HG03354 (cell line): ENCODE results near the gene SP2.

Experiments used
- ATAC-seq: cut with Tn5 transposase; IDR thresholded peaks from one replicate; pipeline ENCODE4 v1.9.1; 2021; ENCODE audit warnings: mild to moderate bottlenecking; ENCODE audit not compliant: unreplicated experiment, poor library complexity, severe bottlenecking

SP2 gene

DNA sequence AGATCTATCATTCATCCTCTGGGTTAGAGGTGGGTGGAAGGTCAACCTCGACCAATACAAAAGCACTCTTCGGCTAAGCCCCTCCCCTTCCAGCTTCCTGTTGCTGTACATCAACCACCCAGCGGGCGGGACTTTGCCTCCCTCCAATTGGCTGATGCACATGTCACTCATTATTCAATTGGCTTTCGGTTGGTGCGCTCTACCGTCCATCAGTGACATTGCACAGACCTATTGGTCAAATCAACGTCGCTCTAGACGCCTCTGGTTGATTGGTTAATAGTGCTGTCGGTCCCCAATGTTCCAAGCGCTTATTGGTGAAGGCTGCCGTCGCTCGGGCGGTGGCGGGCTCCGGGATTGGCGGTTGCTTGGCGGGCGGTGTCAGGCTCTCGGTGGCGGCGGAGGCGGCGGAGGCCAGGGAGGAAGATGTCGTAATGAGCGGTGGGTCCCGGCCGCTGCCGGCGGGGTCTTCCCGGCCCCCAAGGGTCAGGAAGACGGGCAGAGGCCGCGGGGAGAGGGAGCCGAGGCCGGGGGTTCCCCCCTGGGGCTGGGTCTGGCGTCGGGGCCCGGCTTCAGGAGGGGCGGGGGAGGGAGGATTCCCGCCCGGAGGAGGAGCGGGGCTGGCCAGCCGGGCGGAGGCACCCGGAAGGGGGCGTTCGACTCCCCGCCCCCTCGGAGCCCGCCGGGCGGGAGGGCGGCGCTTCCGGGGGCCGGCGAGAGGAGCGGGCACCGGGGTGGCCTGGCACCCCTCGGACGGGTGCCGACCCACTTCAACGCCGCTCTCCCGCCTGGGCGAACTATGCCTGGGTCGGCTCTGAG is at the start of gene SP2:
Gene SP2, plus strand, starts transcription at position 381 of the 816 bp plus-strand sequence. Its CDS starts 51 bp downstream, at position 432.
- ATAC-seq = peak; percentile 90

DNA sequence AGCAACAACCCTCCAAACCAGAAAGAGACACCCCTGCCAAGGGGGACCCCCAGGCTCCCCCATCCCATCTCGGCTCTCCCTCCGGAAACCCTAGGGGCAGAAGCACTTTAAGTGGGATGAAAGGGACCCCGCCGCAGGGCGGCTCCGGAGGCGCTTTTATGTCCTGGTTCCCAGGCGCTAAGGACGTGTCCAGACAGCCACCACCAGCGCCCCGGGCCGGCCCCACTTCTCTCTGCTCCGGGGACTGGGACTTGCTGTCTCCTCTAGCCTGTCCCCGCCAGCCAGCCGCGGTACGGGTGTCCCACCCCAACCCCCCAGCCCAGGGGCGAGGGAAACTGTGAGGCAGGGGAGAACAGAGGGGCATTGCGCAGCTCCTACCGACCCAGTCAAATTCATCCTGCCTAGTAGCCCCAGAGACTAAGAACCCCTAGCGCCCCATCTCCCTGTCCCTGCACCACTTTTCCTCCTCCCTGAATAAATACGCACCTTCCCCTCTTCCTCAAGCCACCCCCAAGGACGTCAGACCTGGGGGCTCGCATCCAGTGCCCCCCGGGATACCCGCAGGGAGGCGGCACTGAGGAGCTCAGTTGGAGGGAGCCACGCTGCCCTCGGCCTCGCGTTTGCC is 49.2 kb upstream of the SP2 start:
- no peak for ATAC-seq

DNA sequence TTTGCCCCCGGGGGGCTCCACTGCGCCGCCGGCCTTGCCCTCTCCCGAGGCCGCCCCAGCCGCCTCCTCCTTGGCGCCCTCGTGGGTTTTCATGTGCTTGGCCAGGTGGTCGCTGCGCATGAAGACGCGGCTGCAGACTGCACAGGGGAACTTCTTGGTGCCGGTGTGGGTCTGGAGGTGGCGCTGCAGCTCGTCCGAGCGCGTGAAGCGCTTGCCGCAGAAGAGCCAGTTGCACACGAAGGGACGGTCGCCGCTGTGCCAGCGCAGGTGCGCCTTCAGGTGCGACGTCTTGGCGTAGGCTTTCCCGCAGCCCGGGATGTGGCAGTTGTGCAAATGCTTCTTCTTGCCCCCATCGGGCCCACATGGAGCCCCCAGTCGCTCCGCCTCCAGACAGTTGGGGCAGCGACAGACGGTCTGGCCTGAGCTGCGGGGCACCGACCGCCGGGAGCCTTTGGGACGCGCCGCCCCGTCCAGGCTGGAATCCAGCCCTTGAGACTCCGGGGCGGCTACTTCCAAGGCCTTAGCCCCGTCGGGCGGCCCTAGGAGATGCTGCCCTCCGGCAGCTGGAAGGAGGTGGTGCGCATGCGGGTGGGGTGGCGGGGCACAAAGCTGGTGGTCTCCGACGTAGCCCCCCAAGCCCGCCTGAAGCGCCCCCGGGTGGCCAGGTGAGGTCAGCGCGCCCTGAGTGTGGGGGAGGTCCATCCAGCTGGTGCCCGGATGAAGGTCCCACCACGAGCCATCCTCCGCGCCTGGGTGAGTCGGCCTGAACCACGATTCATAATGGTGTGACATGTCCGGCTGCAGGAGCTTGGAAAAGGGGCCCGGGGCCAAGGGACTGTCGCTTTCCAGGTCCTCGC is 48.5 kb upstream of the SP2 start:
- no peak for ATAC-seq

DNA sequence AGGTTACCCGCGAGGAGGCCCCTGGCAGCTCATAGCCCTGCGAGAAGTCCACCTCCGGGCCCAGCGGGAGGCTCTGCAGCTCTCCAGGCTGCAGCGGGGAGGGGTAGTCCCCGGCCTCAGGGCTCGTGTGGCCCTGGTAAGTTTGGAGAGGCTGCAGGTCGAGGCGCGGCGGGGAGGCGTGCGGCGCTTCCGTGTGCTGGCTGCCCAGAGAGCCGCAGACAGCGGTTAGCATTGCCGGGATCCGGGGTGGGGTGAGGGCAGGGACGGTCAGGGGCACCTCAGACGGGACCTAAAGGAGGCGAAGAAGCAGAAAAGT is 47.9 kb upstream of the SP2 start:
- ATAC-seq = no peak

DNA sequence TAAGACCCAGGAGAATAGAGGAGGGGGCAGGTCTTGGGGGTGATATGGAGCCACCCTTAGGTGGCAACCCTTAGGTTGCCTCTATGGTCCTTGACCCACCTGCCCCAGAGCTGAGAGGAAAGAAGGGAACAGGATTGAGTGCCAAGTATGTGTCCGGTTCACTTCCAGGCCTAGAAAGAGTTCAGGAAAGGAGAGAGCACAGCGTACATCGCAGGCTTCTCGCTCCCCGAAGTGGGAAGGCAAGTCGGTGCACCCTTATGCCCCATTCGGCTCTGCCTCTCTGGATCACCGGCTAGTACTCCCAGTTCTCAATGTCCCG is 45.7 kb upstream of the SP2 start:
- no peak for ATAC-seq

DNA sequence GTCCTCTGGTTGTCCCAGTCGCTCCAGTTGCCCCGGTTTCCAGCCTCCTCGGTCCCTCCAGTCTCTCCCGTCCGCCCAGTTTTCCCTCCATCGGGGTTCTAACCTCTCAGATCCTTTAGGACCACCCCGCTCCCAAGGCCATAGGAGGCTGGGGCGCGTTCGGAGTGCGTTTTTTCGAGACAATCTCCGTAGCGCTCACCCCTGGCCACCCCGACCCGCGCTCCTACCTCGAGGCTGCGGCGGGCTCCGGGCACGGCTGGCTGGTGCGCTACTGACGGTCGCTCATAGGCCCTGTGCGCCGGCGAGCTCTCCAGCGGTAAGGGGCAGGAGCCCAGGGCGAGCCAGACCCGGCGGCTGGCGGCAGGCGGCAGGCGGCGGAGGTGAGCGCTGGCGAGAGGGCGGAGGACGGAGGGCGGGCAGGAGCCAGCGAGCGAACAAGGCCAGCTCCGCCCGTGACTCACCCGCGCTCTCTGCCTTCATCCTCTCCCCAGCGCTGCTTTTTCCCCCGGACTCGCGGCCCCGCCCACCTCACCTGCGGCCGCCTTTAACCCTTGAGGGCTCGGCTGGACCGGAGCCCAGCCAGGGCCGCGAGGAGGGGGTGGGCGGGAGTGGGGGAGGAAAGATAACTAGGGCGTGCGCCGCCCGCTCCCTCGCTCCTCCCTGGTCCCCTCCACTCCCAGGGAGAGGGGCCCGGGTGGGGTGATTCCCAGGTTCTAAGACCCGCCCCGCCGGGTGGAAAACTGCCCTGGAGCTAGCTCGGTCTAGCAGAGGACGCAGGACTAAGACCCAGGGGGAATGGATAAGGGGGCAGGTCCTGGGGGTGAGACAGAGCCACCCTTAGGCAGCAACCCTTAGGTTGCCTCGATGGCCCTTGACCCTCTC is 45.1 kb upstream of the SP2 start, which contains the start of gene SP6:
Gene SP6, minus strand, starts transcription at position 472 of the 882 bp plus-strand sequence. CDS start 2,734 bp downstream, outside the sequence.
- ATAC-seq = no peak

DNA sequence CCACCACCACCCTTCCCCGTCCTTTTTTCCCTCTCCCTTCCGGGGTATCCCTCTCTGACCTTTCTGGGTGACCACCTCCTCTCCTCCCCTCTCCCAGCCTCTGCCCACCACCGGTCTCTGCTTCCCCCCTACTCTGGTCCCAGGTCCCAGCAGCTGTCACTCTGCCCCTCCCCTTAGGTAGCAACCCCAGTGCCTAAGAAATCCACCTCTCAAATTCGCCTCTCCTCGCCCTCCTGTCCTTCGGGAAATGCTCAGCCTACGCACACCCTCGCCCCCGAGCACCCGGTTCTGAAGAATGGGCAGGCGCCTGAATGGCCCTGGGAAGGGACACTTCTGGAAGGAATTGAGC is 44.3 kb upstream of the SP2 start:
- no peak for ATAC-seq

DNA sequence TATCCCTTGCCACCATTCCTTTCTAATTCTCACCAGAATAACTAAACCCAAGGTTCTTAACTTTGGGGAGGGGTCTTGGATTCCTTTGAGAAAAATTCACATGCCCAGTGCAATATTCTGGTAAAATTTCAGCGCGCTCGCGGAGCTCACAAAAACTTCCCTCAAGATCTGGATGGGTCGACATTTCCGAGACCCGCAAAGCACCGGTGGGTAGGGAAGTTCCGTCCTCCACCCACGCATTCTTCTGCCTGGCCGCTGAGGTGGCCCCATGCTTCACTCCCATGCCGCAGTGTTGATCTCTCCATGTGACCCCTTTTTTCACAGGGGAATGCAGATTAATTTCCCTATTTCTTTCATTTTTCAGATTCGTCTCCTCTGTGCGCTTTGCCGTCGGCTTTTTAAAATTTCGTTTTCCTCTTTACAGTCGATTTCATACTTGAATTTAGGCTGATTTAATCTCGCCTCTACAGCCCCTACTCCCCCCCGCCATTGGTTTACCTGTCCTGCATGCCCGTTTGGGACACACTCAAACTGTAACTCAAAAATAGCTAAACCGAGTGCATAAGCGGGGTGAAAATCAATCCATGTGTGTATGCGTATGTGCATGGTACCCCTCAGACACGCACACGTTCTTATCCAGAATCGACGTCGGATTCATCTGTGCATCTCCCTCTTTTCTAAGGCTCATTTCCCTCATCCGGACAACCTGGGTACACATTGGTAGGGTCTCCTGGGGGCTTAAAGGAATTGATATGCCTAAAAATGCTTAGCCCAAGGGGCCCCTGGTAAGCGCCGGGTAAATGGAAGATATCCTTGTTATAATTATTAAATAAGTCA is 43.7 kb upstream of the SP2 start:
- no peak for ATAC-seq

DNA sequence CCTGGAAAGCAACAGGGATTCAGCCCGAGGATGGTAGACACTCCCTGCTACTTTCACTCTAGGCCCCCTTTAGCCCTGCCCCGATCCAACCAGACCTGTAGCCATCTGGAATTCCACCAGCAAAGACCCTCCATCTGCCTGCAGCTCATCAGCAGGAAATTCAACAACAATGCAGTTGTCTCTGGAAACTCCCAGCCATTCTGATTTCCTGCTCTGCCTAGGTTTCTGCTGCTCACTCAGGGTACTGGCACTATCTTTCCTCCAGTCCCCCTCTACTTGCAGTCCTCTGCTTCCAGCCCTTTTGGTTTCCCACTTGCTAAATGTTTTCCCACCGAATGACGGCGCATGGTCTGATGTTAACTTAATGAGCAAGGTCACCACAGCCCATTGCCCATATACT is 42.4 kb upstream of the SP2 start:
- ATAC-seq = no peak

DNA sequence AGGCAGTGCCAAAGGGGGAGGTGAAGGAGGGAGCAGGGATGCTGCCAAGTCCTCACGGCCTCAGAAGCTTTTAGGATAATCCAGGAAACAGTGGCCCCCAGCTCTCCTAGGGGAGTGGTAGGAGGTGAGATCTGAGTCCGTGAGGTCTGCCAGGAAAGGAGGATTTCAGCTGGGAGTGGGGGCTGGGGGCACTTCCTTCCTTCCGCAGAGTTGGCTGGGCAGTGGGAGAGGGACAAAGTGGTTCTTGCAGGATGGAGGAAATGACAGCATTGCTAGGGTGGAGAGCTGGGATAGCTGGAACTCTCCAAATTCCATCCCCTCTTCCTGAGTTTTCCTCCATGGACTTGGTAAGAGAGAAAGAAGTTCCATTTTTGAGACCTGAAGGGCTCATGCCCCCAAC is 40.3 kb upstream of the SP2 start:
- no peak for ATAC-seq

DNA sequence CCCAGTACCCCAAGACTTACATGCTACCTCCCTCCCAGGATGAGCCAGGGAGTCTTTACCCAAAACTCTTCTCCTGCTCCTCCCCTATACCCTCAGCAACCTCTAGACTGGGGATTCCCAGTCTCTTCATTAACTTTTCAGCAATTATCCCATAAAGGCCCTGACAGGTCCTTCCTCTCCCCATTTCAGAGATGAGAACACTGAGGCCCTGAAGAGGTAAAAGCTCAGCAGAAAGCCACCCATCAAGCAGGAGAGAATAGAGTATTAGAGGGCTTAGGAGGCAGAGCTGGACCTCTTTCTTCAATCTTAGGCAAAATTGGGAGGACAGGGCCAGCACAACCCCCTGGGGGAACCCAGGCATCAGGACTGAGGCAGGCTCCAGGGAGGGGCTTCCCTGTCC is 39.2 kb upstream of the SP2 start:
- ATAC-seq = no peak

DNA sequence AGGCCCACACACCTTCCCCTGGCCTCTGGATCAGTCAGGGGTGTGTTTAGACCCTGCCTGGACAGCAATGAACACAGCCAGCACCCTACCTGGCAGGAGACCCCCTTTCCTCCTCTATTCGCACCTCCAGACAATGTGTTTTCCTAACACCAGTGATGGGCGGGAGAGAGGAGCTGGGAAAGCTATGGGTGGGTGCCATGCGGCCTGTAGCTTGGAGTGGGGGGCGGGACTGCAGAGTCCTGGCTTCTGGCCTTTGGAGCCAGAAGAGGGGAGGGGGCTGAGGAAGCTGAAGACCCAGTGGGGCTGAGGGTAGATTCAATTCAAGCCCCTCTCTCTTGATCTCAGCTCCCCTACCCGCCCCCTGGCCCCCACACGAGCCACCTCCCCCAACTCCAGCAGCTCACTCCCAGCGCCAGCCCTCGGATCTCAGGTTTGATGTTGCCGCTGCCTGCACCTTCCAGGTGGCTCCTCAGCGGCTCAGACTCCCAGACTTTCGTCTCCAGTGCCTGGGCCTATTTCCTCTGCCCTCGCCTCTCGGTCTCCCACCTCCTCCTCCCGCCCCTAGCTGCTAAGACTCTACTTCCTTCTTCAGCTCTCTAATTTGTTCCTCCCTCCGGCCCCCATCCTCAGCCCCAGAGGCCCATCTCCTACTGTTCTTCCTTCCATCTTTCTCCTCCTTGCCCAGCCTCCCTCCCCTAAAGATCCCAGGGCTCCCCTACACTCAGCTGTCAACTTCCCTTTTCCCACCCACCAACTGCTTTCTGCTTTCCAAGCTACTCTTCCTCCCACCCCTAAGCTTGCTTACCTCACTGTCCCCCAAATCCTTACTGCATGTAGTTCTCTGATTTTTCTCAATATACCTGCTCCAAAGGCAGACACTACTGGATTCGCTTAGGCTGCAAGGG is 38.2 kb upstream of the SP2 start:
- ATAC-seq = no peak

DNA sequence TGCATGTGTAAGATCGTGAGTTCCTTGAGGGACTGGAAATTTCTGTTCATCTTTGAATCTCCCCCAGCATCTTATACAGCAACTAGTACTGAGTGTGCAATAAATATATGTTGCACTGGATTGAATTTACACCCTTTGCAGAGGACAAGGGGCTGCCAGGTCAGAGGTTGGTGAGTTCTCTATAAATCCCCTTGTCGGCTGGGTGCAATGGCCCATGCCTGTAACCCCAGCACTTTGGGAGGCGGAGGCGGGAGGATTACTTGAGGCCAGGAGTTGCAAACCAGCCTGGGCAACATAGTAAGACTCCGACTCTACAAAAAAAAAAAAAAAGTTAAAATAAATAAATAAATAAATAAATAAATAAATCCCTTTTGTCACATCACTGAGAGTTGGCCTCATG is 35.6 kb upstream of the SP2 start:
- ATAC-seq = no peak

DNA sequence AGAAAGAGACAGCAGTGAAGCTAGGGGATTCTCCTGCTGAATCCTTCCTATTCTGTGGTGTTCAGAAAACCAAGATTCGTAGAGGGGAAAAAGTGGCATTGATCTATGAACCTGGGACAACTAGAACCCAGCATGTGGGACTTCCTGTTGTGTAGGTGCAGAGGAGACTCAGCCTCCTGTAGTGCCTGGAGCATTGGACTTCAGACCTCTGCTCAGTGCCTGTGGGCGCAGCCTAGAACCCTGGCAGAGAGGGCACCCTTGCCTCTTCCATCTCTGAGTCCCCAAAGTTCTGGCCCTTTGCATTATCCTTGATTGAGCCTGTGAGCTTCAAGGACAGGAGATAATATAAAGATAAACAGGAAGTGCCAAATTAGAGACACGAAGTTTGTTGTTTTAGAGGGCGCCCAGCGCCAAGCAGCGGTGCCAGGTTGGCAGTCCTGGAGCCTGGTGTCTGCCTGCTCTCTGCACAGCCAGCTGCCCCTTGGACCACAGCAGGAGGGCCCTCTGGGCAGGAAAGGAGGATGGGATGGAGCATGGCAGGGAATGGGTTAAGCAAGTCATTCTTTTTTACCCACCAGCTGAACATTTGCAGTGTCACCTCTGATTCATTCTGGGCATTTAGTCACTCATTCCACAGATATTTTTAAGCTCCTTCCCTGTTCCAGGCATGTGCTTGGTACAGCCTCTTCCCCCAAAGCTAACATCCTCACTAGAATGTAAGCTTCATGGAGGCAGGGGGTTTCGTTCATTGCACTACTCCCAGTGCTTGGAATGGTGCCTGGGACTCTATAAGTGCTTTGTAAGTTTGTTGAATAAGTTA is 33.2 kb upstream of the SP2 start:
- ATAC-seq = no peak

DNA sequence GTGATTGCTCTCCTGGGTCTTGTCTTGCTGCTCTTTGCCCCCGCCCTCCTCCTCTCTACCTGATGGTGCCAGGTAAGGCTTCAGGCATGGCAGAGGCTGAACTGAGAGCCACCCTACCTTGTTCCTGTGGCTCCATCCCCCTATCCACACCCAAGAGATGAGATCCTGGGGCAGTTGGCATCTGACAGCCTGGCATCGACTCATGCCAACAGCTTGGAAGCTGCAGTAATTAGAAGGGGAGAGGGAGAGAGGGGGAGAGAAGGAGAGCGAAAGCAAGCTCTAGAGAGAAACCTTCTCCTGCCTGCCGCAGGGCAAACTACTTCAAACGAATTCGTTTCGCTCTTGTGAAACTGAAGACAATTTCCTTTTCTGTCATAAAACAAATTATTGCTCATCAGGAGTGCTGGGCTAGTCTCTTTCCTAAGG is 31.2 kb upstream of the SP2 start:
- no peak for ATAC-seq

DNA sequence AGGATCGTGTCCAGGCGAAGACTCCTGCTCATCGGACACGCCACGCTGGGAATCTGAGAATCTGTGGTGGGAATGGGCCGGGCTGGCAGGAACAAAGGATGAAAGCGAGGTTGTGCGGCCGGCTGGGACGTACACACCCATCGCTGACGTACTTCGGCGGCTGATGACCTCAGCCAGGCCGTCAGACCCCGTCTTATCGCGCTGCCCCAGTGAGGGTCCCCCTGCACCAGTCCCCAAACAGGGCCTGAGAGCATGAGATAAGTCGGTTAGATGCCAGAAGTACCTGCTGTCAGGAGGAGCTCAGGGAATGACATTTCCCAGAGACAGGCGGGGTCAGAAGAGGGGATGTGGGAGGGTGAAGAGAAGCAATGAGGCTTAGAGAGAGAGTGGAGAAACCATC is 29.1 kb upstream of the SP2 start:
- no peak for ATAC-seq

DNA sequence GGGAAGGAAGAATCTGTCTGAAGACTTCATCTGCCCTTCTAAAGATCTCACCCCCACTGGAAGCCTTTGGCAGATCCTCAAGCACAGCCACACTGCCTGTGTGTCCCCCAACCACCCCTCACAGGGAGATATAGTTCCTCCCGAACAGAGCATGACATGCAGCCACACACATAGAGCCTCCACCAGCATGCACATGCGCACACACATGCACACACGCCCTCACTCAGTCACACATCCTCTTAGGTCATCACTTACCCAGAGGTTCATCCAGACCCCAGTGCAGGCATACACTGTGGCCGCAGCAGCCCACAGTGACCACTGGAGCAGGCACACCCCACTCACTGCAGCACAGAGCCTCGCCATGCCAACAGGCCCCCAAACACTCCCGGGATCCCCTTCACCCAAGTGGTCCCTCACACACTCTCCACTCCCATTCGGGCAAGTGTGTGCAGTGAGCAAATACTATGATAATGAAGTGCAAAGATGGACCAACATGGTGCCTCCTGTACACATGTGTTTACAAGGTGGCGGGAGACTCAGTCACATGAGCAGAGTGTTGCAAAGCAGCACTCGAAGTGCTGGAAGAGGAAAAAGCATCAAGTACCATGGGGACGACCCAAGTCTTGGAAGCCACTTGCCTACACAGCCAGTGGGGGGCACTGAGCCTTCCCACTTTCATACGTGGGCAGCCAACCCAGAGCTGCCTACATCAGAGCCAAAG is 28.1 kb upstream of the SP2 start:
- ATAC-seq = no peak
